Body of pancreas (tissue), 4 donors: ENCODE data around the gene SNX25.

ENCODE experiments used
- POLR2A ChIP-seq, 3 donors: fragments of 450-650 bp; IDR thresholded peaks; one replicate each; pipeline ENCODE4 v1.6.1; 2016; ENCODE audit warnings: antibody characterized with exemption in 3 of 3, mild to moderate bottlenecking in 2 of 3
- TF ChIP-seq, protein P1 (sequence below), 7 experiments: fragments of 450-650 bp in 4 of 7; fragments of 200-600 bp in 3 of 7; sonication (generic) in 3 of 7; IDR thresholded peaks; one replicate each; pipeline ENCODE4 v1.5.1; 2016 to 2019; ENCODE audit warnings: antibody characterized with exemption in 7 of 7

DNA sequence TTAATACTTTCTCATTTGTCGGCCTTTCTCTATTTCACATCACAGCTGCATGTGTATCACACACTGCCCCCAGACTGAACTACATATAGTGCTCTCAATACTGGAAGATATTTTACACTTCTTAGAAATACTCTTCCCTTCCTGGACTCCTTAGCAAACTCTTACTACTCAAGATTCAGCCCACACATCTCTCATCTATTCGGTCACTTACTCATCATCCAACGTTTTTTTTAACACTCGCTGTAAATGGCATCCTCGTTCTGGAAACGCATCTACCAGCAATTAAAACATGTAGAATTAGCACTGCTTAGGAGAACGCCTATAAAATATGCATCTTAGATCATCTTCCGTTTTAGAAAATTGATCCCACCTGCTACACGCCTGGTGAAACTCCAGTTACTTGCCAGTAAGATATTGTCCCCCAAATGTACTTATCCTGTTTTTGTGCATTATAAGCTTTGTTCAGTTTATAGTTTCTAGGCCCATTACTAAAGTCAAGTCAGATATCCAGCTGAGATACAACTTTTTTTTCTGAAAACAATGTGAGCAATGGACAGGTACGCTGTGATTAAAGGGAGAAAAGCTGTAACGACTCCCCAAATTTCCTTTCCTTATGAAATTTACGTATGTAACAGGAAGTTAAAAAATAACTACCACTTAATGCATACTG is 185.3 kb downstream of the SNX25 start:
- TF ChIP-seq, protein P1, sequence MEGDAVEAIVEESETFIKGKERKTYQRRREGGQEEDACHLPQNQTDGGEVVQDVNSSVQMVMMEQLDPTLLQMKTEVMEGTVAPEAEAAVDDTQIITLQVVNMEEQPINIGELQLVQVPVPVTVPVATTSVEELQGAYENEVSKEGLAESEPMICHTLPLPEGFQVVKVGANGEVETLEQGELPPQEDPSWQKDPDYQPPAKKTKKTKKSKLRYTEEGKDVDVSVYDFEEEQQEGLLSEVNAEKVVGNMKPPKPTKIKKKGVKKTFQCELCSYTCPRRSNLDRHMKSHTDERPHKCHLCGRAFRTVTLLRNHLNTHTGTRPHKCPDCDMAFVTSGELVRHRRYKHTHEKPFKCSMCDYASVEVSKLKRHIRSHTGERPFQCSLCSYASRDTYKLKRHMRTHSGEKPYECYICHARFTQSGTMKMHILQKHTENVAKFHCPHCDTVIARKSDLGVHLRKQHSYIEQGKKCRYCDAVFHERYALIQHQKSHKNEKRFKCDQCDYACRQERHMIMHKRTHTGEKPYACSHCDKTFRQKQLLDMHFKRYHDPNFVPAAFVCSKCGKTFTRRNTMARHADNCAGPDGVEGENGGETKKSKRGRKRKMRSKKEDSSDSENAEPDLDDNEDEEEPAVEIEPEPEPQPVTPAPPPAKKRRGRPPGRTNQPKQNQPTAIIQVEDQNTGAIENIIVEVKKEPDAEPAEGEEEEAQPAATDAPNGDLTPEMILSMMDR (IDR thresholded peaks at IDR 0.05), result no peak
- TF ChIP-seq POLR2A (IDR thresholded peaks at IDR 0.05), result no peak
